NB4 (cell line): Measurements from ENCODE around the gene SCARB2.

ENCODE experiments used
- CTCF ChIP-seq: IDR thresholded peaks from one replicate; pipeline ENCODE4 v1.5.1; 2012; ENCODE audit warnings: low read depth, low read length
- MAX ChIP-seq: IDR thresholded peaks from 2 replicates; pipeline ENCODE4 v1.6.1; 2011; ENCODE audit warnings: low read depth, low read length
- MYC ChIP-seq: IDR thresholded peaks from 2 replicates; pipeline ENCODE4 v1.6.1; 2011; ENCODE audit warnings: low read depth, low read length
- POLR2A ChIP-seq: IDR thresholded peaks from 2 replicates; pipeline ENCODE4 v1.6.1; 2011; ENCODE audit warnings: mild to moderate bottlenecking; ENCODE audit not compliant: insufficient read length; ENCODE audit errors: extremely low read depth

- TF ChIP-seq CTCF (no peak), POLR2A (no peak), MAX (no peak), MYC (no peak)
Measured at GRCh38 chr4:76233967-76234678, 20.5 kb upstream of the SCARB2 start.
